Left renal cortex interstitium (tissue), 4 donors: Measurements from ENCODE around the gene THOP1. TPM values are rescaled to one million over a fixed set of nuclear protein-coding genes. Genes with fewer than 3 reads are reported as not detected.

Experiments
- DNase-seq, 4 donors: peaks; one replicate each; pipeline ENCODE4 v3.0.0-alpha.2; 2013; ENCODE audit warnings: low read depth in 4 of 4, low spot score in 2 of 4, missing footprints in 1 of 4
- polyA plus RNA-seq, 4 donors: library from polyadenylated mRNA; unstranded; fragments of 120-200 nt; gene quantifications; one replicate each; pipeline ENCODE4 v1.2.1, GENCODE V29; 2013; ENCODE audit not compliant: insufficient read length in 4 of 4

The THOP1 gene
- polyA plus RNA-seq = 10 to 100 TPM; 39.5 to 66.8 (median 53.9) TPM

DNA sequence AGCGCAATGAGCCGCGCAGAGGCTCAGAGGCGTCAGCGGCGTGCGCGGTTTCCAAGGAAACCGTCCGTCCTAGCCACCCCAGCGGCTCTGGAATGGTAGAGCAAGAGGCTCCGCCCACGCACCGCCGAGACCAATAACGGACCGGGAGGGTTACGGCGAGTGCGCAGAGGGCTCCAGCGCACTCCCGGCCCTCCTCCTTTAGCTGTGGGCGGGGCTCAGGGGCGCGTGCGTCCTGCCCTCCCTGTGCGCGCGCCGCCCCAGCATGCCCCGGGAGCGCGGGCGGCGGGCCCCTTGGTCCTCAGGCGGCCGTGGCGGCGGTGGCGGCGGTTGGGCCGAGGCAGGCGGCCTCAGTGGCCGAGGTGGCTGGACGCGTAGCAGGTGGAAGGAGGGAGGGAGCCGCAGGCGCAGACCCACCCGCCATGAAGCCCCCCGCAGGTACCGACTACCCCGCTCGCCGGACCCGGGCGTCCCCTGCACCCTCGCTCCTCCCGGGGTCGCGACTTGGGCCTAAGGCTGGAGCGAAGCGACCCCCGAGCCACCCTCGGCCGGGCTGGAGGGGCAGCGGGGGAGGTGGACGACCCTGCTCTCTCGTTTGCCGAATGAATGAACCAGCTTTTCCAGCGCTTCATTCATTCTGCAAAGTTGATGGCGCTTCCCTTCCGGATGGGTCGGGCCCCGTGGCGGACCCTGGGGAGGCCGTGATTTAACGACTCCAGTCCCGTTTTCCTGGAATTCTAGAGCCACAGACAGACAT, at the start of gene THOP1:
THOP1 (plus strand) TSS at position 260 of the 754 bp plus-strand sequence; CDS start at position 420, 160 bp downstream.
- peak; percentile 88 to 98 (median 97) for DNase-seq

DNA sequence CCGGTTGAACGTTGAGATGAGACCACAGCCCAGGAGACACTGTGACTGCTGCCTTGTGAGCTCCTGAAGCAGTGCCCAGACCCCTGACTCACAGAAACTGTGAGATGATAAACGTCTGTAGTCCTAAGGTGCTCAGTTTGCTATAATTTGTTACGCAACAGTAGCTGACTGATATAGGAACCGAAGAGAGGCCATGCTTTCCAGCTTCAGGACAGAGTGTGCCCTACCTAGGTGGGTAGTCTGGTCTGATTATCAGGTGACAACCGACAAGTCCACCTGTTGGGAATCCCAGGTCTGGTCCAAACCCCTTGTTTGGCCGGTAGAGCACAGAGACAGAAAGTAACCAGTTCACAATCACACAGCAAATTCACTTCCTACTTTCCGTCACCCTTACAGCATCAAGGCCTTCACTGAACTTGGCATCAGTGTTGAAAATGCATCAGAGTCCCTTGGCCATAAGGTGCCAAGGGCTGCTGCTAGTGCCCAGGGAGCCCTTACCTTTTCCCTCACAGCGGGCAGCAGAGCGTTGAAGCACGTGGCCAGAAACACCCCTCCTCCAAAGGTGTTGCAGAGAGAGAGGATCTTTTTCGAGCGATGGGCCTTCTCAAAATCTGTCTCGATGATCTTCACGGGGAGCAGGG, 48.6 kb upstream of the THOP1 start:
- no peak for DNase-seq

- peak; percentile 88 to 98 (median 95) for DNase-seq
Observed at GRCh38 chr19:2739602-2740313, 45.5 kb upstream of the THOP1 start, which contains the start of gene SLC39A3. SLC39A3 (minus strand) TSS chr19:2740017; CDS start chr19:2737257, 2,760 bp downstream.

DNA sequence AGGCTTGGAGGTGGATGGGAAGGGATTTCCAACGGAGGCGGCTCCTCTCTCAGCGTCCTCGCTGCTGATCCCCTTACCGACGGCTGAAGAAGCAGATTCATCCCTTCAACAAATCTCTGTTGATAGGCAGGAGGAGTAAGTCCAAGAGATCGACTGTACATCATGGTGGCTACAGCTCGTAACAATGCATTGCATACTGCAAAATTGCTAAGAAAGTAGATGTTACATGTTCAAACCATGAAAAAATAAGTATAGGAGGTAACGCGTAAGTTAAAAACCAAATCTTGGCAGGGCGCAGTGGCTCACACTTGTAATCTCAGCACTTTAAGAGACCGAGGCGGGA, 45.0 kb upstream of the THOP1 start:
- DNase-seq = no peak

DNA sequence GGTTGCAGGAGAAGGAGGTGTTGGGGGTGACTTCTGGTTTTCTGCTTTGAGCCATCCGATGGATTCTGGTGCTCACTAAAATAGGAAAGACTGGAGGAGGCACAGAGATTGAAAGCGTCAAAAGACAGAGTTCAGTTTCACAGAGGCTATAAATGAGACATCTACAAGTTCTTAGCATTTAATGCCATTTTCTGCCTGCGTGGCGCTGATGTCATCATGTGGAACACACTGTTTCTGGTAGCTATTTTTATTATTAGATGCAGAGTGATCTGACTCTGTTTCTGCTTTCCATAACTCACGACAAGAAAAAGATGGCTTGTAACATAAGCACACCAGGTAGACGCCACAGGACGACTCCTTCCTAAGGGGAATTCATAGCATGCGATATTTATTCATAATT, 42.2 kb upstream of the THOP1 start:
- no peak for DNase-seq

GRCh38 chr19:2744113-2744512, 41.2 kb upstream of the THOP1 start:
- no peak for DNase-seq

DNA sequence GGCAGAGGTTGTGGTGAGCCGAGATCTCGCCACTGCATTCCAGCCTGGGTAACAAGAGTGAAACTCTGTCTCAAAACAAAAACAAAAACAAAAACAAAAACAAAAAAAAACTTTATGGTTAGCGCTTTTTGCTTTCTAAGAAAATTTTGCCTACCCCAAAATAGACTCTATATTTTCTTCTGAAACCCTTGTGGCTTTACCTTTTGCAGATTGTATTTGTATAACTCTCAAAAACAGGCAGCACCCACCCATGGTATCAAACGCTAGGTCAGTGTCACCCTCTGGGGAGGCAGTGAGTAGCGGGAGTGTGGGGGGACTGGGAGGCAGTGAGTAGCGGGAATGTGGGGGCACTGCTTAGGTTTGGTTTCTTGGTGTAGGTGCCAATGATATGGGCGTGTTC, 38.0 kb upstream of the THOP1 start:
- DNase-seq = no peak

GRCh38 chr19:2750808-2751437, 34.4 kb upstream of the THOP1 start:
- DNase-seq = no peak

- DNase-seq = no peak
Observed at GRCh38 chr19:2751438-2751830, 33.9 kb upstream of the THOP1 start.

- no peak for DNase-seq
Observed at GRCh38 chr19:2754659-2755447, 30.4 kb upstream of the THOP1 start.

DNA sequence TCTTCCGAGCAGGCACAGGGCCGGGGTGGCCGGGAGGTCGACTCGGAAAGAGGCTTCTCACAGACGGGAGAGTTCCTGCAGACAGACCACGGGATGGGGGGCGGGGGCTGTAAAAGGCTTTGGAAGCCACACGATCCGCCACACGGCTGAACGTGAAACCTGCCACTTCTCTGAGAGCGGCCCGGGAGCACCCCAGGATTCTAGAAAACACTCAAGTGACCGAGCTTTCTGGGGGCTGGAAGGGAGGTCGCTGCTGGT, 29.9 kb upstream of the THOP1 start:
- DNase-seq = no peak

DNA sequence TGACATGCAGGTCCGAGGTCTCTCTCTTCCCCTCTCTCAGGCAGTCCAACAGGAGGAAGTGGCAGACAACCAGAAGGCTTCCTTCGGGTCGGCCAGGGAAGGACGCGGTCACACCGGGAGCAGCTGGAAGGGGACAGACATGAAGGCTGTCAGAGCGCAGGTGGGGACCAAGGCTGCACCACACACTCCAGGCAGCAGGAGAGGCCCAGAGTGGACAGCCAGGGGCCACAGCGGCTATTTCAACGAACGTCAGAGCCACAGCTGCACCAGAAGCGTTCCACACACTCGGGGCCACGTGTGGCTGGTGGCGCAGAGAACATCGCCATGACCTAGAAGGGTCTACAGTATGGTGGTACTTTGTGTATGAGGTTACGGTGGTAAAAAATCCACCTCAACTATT, 29.5 kb upstream of the THOP1 start:
- DNase-seq = no peak

DNA sequence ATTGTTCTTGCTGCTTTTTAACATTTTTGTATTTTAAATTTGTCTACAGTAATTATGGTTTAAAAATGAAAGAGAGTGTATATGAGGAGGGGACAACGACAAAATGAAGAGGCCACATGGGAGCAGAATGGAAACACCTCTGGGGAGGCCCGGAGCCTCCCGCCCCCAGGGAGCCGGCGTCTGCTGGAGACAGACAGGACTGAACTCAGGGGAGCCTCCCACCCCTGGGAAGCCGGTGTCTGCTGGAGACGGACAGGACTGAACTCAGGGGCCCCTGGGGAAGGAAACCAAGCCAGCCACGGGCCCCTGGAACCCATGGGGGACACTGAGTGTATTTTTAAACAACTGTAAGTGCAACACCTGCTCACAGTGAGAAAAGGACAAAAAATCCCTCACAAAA, 28.8 kb upstream of the THOP1 start:
- no peak for DNase-seq

DNA sequence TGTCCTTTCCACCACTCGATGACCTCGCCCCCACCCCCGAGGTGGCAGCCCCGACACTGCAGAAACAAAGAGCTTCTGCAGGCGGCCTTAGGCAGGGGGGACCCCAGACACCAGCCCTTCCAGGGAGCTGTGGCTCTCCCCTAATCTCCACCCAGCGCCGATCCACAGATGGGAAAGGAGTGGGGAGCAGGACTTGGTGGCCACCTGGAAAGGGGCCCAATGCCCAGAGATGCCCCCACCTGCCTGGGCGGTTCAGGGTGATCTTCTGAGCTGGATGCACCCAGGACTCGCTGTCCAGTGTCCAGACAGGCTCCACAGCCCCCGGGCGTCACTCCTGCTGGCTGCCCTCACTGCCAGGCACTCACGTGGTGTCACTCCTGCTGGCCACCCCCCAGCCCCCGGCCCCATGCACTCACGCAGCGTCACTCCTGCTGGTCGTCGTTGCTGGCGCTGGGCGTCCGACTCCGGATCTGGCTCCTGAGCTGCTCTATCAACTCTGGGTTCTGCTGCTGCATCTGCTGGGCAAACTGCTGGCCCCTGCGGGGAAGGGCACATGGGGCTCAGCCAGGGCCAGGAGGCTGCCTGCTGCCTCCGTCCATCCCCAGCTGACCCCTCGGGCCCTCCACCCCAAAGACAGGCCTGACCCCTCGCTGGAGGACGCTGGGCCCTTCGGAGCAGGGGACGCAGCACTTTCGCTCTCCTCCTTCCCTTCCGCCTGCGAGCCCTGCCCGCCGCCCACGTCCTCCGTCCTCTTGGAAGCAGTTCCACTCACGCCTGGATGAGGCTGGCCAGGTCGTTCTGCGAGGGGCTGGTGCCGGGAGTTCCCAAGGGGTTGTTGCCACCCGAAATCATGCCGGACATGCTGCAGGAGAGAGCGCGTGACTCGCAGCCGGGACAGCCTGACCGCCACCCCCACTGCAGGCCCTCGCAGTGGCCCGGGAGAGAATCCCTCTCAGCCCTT, 28.1 kb upstream of the THOP1 start:
- DNase-seq = no peak

GRCh38 chr19:2758601-2759313, 26.5 kb upstream of the THOP1 start:
- no peak for DNase-seq

GRCh38 chr19:2759362-2759761, 25.9 kb upstream of the THOP1 start:
- no peak for DNase-seq

GRCh38 chr19:2759965-2760364, 25.3 kb upstream of the THOP1 start:
- DNase-seq = no peak

DNA sequence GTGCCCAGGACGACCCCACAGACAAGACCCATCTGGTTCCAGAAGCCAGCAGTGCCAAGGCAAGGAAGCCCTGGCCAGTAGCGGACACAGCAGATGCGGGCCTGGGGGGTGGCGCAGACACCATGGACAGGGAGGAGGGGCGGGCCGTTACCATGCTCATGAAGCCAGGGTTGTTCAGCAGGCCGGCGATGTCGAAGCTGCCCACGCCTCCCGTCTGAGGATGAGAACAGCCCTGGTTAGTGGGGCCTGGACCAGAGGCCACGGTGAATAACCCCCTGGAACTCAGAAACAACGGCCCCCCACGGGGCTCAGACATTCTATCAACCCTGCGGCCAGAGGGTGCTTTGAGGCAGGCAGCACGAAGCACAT, 24.0 kb upstream of the THOP1 start:
- no peak for DNase-seq
